Measurements from ENCODE around the gene WDR53. TPM values are rescaled to one million over a fixed set of nuclear protein-coding genes. Genes with fewer than 3 reads are reported as not detected.
"Not testable (repeated sequence)": the region's sequence is repeated elsewhere in the genome, so short reads cannot be mapped to it uniquely, and the experiment has no call there.

The WDR53 gene
- 9.7 TPM for total RNA-seq

DNA sequence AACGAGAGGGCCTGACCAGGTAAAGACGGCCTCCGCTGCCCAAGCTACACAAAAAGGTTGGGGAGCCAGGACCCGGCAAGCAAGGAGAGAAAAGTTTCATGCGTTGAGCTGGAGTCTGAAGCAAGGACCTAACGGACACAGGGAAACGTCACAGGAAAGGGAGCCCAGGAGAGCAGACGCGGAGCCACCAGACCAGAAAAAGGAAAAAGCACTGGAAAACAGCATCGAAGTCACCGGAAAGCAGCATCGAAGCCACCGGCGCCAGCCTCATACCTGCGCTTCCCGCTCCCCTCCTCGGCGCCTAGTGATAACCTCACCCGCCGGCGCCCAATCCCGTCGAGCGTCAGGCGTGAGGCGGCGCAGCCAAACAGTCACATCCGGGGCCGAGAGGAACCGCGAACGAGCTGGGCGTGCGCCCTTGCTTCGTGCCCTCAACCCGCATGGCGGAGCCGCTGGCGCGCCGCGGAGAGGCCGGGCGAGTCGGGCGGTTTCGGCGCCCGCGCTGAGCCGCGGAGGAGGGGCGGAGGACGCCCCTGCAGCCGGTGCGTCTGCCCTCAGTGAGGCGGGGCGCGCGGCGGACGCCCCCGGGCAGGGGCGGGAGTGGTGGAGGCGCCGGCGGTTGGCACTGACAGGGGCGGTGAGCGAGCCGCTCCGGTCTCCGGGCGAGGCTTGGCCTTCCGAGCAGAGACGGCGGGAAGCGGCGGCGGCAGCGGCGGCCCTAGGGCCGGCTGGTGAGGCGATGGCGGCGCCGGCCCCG is at the start of gene WDR53, which contains the start of gene FBXO45:
Gene WDR53 (minus strand): TSS at position 309 of the 757 bp plus-strand sequence. CDS start 7,079 bp downstream, outside the sequence.
Gene FBXO45 (plus strand): TSS at position 415 of the 757 bp plus-strand sequence. CDS start 325 bp downstream, at position 740.
- DNase-seq: peak; percentile 93

DNA sequence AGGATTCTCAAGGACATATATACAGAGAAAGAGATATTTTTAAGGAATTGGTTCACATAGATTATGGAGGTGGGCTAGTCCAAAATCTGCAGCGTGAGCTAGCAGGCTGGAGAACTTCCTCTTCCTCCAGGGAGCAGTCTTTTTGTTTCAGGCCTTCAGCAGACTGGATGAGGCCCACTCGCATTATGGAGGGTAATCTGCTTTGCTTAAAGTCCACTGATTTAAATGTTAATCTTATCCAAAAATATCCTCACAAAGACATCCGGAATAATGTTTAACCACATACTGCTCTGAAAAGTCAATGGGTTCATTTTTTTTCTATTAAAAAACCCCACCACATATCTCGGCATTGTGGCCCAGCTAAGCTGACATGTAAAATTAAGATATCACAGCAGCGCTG is 48.9 kb upstream of the WDR53 start:
- no peak for DNase-seq

DNA sequence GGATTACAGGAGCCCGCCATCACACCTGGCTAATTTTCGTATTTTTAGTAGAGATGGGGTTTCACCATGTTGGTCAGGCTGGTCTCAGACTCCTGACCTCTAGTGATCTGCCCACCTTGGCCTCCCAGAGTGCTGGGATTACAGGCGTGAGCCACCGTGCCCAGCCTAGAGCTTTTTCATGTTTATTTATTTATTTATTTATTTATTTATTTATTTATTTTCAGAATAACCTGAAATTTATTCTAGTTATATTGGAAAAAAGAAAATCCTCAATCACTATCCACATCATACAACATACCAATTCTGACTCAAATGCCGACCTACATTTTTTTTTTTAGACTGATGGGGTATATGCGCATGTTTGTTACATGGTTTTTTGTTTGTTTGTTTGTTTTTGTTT is 46.9 kb upstream of the WDR53 start:
- not testable (repeated sequence) for DNase-seq

DNA sequence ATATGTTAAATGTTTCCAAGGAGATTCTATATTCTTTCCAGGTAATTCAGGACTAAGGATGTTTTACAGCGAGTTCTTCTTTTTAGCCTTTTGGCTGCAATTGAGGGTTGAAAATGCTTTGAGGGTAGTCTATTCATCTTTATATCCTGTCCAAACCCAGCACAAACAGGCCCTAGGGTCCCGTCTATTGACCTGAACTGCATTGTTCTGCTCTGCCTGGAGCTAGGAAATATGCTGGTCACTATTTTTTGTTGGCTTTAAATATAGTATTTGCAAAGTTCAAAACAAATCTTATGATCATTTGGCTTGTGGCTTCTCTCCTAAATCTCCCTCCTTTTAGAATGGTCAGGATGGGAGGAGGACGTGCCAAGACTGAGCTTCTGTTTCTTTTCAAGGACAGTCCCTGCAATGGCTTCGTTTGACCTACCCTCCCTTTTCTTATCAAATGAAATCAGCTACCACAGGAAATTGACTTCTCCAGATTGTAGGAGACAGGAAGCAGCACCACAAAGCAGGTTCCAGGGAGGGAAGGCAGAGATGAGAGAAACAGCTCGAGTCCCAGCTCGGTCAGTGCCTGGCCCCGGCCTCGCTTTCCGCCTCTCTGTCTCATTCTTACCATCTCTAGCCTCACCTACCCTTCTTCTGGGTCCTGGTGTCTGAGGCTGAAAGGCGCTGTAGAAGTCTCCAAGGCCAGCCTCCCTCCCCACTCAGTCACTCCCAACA is 43.6 kb upstream of the WDR53 start:
- DNase-seq: no peak

DNA sequence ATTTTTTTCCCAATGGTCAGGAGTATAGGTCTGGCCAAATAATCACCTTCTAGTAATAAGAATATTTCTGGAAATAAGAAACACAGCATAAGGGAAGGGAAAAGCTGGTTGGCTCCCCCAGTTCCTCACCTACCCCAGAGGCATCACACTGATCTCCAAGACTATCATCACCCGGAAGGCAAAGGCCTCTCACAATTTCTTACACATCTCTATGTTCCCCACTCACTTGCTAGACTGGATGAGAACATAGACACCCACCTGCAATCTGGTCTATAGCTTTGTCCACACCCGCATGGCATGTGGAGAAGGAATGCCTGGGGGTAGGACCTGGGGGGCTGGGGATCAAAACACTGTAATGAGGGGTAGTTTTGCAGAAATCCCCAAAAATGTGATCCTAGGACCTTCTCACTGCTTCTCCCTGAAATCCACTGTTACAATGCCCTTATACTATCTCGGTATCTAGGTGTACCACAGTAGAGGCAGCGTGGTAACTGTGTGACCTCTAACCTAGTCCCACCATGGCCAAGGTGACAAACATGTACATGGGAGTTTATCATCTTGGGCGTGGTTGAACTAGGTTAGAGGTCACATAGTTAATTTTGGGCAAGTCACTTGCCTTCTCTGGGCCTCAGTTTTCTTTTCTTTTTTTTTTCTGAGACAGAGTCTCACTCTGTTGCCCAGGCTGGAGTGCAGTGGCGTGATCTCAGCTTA is 41.6 kb upstream of the WDR53 start:
- no peak for DNase-seq

DNA sequence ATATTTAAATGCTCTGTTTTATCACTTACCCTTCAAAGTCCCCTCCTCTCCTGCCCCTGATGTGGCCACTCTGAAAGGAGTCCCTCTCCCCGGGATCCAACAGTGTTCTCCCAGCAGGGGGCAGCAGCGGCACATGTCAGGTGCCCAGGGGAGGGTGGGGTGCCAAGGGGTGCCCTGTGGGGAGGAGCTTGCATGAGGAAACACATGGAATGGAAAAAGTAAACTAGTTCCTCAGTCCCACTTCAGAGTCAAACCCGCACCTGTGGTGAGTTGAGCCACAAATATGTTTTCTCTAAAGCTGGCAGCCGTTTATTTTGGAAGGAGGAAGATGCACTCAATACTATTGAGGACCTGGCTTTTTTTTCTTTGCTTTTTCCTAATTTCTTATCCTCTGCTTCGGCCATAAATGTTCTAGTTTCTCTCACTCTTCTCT is 41.0 kb upstream of the WDR53 start:
- DNase-seq: peak; percentile 33

DNA sequence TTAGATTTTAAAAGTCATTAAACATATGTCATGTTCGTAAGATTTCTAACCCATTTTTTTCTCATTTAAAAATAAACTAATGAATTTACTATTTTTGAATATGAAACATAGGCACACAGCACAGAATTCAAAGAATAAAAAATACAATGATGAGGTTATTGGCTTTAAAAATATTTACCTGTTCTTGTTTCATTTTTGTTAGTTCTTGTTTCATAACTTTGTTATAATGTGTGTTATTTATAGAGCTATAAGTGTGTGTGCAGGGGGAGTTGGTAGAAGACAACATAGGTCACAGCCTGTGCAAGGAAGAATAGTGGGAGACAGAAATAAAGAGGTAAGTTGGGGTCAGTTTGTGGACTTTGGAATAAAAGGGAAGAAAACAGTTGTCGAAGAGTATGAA is 40.3 kb upstream of the WDR53 start:
- no peak for DNase-seq

DNA sequence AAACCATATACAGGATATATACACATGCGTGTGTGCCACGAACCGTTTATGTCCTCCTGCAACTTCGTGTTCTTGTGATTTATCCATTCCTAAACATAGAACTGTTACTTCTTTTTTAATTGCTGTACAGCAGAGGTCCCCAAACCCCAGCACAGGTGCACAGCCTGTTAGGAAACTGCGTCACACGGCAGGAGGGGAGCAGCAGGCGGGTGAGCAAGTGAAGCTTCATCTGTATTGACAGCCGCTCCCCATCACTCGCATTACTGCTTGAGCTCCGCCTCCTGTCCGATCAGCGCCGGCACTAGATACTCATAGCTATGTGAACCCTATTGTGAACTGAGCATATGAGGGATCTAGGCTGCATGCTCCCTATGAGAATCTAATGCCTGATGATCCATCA is 36.2 kb upstream of the WDR53 start:
- DNase-seq: no peak

DNA sequence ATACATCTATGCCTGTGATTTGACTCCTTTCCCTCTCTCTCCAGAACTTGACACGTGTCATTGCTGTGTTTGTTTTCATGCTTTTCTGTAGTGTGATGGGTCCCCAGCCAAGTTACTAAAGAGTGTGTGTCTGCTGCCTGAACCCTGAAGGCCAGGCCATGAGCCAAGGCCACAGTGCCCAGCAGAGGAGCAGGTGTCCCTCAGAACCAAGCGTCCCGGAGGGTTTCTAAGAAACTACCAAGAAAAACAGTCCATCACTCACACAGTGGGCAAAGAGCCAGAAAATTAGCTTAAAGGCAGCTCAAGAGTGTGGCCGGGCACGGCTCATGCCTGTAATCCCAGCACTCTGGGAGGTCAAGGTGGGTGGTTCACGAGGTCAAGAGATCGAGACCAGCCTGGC is 35.3 kb upstream of the WDR53 start:
- no peak for DNase-seq

DNA sequence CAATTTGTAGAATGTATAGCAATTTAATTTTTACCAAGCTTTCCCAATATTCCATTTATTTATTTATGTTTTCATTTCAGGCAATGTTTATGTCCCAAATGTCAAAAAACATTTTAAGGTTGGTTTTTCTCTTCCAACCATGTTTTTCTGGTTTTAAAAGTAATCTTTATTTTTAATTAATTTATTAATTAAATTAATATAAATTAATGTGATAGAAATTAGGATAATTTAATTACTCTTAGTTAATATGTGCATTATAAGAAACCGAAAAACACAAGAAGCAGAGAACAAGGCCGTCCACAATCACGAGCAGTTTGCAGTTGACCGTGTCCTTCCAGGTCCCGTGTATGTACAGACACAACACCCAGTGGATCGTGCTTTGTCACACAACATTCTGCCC is 34.3 kb upstream of the WDR53 start:
- no peak for DNase-seq

DNA sequence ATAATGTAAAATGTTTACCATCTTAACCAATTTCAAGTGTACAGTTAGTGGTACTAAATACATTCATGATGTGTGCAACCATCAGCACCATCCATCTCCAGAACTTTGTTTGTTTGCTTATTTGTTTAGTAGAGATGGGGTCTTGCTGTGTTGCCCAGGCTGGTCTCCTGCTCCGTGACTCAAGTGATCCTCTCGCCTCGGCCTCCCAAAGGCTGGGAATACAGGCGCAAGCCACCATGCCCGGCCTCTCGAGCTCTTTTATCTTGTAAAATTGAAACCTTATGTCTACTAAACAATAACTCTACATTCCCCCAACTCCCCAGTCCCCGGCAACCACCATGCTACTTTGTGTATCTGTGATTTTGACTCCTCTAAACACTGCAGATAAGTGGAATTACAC is 32.0 kb upstream of the WDR53 start:
- no peak for DNase-seq

DNA sequence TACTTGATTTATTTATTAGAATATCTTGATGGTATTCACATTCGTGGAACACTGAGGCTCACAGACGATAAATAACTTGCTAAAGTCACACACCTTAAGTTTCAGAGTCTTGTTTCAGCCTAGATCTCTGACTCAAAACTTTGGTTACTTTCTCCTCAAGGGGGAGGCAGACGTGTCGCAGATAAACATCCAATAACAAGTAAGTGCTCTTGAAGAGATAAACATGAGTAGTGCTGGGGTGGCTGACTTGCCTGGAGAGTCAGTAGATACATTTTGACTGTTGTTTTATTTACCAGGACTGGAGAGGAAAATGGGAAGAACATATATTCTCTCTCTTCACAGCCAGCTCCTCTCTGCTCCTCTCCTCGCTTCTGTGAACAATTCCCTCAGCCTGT is 31.4 kb upstream of the WDR53 start:
- no peak for DNase-seq

DNA sequence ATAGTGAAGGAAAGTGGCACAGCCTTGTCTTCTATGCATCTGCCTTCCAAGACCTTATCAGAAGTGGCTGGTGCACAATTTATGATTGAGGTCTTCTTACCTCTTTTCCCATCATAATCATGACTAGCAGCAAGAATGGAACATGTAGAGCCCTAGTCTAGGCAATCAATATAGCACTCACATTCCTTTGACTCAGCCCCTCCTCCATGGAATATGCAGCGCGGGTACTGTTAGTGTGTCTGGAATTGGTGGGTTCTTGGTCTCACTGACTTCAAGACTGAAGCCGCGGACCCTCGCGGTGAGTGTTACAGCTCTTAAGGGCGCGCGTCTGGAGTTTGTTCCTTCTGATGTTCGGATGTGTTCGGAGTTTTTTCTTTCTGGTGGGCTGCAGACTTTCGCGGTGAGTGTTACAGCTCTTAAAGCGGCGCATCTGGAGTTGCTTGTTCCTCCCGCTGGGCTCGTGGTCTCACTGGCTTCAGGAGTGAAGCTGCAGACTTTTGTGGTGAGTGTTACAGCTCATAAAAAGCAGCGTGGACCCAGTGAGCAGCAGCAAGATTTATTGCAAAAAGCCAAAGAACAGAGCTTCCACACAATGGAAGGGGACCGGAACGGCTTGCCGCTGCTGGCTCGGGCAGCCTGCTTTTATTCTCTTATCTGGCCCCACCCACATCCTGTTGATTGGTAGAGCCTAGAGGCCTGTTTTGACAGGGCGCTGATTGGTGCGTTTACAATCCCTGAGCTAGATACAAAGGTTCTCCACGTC is 29.8 kb upstream of the WDR53 start:
- DNase-seq: not testable (repeated sequence)

DNA sequence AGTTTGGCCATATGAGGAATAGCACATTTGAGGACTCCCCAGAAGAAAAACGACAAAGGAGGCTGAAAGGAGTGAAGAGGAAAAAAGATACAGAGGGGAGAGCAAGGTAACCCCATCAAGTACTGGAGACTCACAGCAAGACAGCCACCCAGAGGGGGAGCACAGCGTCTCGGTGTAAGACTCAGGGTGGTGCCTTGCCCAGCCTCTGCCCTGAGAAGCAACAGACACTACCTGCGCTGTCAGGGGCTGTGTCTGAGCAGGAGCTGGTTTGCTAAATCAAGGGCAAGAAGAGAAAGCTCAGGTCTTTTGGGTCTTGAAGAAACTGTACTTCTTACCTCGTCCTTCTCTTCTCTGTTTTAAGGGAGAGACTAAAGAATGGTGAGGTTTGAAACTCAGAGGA is 28.0 kb upstream of the WDR53 start:
- no peak for DNase-seq

DNA sequence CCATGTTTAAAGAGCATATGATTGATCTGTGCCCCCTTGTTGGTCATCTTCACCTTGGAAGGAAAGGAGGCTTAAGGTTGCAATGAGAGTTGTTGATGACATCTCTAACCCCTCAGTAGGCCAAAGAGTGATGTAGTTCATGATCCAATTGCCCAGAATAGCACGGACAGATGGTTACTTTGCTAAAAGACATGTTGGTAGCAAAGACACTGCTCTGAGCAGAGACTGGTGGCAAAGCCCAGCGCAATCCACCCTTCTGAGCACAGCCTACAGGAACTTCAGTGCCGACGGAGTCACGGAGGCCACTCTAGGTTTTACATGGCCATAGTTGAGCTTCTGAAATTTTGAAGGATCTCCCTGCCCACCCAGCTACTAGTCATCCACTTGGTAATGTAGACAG is 21.9 kb upstream of the WDR53 start:
- DNase-seq: no peak

DNA sequence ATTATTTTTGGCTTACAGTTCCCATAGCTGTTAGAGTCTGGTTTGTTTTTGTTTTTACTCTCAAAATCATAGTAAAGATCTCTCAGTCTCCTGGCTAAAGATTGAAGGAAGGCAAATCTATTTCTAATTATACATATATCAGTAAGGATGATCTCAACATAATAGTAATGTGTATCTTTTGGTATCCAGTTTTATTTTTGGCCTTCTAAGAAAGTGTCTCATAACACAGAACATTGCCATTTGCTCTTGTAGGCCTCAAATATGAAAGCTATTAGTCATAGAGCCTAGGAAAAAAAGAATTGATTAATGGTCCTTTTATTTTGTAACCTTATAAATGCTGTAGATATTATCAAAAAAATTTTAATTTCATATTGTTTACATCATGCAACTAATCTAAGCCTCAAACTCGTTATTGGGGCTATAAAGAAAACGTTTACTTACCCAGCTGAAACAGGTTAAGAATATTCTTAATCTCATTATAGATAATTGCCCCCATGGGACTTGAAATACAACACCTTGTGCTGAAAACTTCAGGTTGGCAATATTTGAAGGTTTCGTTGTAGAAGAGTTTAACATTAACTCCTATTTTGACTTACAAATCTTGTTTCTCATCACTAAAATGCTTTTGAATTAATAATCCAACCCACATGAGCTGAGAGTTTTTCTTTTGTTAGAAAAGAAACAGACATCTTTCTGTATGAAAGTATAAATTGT is 16.8 kb upstream of the WDR53 start:
- DNase-seq: no peak

DNA sequence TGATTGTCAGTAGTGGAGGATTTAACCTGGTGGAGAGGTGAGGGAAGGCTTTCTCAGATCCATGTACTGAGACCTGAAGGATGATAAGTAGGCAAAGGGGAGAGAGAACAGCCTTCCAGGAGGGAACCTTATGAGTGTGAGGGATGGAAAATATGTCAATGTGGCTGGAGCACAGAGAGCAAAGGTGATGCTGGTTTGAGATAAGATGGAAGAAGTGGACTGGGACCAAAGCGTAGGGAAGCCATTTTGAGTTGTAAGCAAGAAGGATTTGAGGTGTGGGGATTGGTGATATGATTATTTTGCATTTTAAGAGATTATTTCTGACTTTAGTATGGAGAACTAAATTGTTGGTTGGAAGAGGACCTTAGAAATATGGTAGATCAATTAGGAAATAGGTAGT is 4.0 kb upstream of the WDR53 start:
- no peak for DNase-seq

DNA sequence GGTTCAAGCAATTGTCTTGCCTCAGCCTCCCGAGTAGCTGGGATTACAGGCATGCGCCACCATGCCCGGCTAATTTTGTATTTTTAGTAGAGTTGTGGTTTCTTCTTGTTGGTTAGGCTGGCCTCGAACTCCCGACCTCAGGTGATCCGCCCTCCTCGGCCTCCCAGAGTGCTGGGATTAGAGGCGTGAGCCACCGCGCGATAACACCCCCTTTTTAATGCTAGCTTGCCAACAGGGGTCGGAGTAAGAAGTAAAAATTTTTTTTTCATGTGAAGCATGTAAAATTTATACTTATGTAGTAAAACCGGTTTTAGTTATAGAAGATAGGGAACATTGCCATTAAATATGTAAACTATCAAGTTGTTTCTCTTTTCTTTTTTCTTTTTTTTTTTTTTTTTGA is 2.0 kb upstream of the WDR53 start:
- not testable (repeated sequence) for DNase-seq

DNA sequence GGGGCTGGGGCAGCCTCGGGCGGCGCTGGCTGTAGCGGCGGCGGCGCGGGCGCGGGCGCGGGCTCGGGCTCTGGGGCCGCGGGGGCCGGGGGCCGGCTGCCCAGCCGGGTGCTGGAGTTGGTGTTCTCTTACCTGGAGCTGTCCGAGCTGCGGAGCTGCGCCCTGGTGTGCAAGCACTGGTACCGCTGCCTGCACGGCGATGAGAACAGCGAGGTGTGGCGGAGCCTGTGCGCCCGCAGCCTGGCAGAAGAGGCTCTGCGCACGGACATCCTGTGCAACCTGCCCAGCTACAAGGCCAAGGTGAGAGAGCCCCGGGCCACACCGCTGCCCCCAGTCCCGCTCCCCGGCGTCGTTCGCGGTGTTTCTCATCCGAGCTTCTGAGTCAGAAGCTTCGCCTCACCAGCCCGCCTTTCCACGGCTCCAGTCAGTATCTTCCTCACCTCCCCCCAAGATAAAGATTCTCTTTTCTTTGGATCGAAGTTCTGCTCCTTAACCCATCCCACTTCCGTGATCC is 706 bp upstream of the WDR53 start:
- DNase-seq: no peak

DNA sequence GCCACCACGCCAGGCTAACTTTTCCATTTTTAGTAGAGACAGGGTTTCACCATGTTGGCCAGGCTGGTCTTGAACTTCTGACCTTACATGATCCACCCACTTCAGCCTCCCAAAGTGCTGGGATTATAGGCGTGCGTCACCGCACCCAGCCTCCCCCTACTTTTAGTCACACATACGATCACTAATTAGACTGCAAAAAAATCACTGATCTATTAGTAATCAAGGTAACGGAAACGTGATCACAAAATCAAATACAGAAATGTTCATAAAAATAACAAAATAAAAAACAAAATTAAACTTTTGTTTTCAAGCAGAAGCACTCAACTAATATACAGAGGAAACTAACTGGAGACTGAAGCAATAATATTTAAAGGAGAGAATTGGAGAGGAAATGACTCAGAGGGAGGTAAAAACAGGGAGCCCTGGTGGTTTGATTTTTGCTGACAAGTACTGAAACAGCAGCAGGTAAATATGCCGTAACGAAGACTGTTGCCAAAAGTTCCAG is 4.6 kb downstream of the WDR53 start:
- DNase-seq: no peak

DNA sequence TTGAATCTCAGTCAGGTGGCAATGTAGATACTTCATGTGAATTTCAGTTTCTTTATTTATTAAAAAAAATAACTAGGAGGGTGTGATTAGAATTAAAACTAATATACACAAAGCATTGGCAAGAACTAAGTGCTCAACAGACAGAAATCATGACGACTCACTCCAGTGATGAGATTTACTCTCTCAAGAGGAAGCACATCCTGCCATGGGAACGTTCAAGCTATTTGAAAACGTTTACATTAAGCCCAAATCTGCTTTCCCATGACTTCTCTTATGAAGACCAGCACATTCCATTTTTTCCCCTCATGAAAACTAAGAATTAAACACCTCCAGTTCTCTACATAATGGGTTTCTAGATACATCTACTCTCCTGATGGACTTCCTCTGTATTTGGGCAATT is 8.5 kb downstream of the WDR53 start:
- no peak for DNase-seq

Data from skin of body (tissue), 2 donors.